Measurements from ENCODE around the gene GPR62. TPM values are rescaled to one million over a fixed set of nuclear protein-coding genes. Genes with fewer than 3 reads are reported as not detected.

GPR62 gene
- 0.08 TPM in 1 of 2 replicates, not detected in the other for total RNA-seq

GRCh38 chr3:51955175-51955892 lies at the start of gene GPR62:
GPR62 (plus strand) TSS chr3:51955381; CDS start chr3:51955653, 272 bp downstream.

DNA sequence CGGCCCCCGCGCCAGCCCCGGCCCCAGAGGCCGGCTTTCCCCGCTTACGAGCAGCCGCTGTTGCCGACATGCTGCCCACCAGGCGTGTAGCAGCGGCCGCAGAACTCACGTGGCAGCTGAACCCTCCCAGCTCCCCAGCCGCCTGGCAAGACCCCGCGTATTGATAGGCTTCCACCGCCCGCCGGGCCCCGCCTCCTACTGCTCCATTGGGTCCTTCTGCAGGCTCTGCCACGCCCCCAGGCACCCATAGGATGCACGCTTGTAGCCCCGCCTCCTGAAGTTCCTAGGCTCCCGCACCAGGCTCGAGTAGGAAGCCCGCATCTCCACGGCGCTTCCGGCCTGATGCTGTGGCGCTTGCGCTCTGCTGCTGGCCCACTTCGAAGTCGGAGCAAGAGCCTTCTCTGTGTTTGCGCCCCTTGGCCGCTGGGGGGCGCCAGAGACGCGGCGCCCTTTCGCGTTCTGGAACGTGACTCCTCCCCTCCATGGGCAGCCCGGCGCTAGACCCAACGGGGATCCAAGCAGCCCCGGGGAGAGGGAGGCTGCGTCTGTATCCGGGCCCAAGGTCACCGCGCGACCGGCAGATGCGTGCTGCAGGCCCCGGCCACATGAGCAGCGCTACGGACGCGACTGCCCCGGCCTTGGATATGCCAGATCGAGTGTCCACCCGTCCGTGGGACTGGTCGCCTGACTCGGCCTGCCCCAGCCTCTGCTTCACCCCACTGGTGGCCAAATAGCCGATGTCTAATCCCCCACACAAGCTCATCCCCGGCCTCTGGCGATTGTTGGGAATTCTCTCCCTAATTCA lies 13.2 kb upstream of the GPR62 start, which contains the start of the genes PARP3 and RRP9:
Gene PARP3 (plus strand): TSS at position 566 of the 805 bp plus-strand sequence. CDS start 993 bp downstream, outside the sequence.
Gene RRP9 (minus strand): TSS at position 107 of the 805 bp plus-strand sequence. CDS start 37 bp downstream, at position 70.

DNA sequence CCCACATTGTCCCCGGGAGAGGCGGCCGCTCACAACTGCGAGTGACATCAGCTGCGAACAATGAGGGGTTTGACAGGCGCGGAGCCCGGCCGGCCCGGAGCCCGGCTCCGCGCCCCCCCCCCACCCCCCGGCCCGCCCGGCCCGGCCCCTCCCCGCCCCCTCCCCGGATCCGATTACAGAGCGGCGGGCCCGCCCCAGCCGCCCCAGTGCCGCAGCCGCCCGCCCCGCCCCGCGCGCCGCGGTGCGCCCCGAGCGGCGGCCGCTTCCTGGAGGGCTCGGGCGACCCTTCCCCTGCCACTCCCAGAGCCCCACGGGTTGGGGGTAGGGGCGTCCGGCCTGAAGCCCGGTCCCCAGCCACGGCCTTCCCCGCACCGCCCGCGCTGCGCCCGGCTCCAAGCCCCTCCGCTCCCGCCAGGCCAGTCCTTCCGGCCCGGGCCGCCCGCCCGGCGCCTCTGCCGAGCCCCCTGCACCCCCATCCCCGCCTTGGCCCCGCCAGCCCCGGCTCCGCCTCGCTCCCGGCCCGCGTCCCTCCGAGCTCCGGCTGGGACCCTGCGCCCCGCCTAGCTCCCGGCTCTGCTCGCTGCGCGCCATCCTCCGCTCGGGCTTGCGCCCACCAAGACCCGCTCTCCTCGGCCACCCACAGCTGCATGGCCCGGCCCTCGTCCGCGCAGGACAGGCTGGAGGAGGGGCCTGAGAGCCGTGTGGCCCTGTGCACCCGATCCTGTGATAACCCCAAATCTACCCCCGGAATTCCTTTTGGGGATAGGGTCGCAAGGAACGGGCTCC lies 12.4 kb downstream of the GPR62 start, which contains the start of gene PCBP4:
Gene PCBP4 (minus strand): TSS at position 71 of the 786 bp plus-strand sequence. CDS start 6,214 bp downstream, outside the sequence.

GRCh38 chr3:51974963-51975851 lies 20.0 kb downstream of the GPR62 start, which contains the start of gene ABHD14A:
ABHD14A (plus strand) TSS chr3:51975064; CDS start chr3:51975136, 72 bp downstream.

GRCh38 chr3:51982838-51983577 lies 27.8 kb downstream of the GPR62 start, which contains the start of gene ACY1:
ACY1 (plus strand) TSS chr3:51983535; CDS start chr3:51984065, 530 bp downstream.

DNA sequence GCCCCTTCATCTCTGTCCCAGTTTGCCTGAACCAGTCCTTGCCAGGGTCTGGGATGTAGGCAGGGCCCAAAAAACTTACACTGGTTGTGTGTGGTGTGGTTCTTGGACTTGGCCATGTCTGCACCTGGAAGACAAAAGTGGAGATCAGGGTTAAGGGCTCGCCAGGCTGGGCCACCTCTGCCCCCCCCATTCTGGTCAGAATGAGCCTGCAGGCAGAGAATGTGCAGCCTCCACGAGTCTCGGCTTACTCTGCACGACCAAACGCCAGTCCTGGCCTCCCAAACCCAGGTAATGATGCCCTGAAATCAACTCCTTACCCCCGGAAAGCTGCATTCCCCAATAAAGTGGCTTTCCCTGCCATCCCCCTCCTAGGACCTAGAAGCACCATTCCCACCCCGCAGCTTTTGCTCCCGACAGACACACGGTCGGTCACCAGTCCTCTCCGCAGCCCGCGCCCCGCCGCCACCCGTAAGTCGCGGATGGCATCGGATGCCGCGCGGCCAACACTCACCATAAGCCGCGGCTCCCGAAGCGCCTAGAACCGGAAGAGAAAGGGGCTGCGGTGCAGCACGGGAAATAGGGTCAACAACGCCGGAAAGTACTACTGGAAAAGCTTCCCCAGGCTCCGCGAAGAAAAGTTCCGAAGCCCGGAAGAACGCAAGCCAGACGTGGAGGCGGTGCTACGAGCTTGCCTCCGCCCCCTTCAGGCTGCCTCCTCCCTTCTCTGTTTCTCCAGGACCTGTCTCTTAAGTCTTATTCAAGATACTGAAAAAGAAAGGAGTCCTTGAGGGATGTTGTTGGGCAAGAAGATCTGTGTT lies 40.4 kb downstream of the GPR62 start, which contains the start of gene RPL29:
Gene RPL29 (minus strand): TSS at position 550 of the 818 bp plus-strand sequence. CDS start 434 bp downstream, at position 116.

Other genes starting within 250 kb of the GPR62 start
- gene GRM2, start 248.3 kb upstream of the GPR62 start, total RNA-seq = 0.24 TPM in 1 of 2 replicates, not detected in the other
- not detected in 2 replicates for gene IQCF6, start 176.1 kb upstream of the GPR62 start, total RNA-seq
- not detected in 2 replicates for gene IQCF2, start 93.8 kb upstream of the GPR62 start, total RNA-seq
- not detected in 2 replicates for gene IQCF5, start 79.8 kb upstream of the GPR62 start, total RNA-seq
- not detected in 2 replicates for gene IQCF1, start 52.0 kb upstream of the GPR62 start, total RNA-seq
- 8.6 and 25.5 TPM in 2 replicates for gene RRP9, start 13.5 kb upstream of the GPR62 start, total RNA-seq
- gene PARP3, start 13.0 kb upstream of the GPR62 start, total RNA-seq = 6.7 and 9.4 TPM in 2 replicates
- 55.6 and 129 TPM in 2 replicates for gene PCBP4, start 12.1 kb downstream of the GPR62 start, total RNA-seq
- gene ABHD14B, start 18.7 kb downstream of the GPR62 start, total RNA-seq = 54.2 and 86.1 TPM in 2 replicates
- gene ABHD14A, start 19.7 kb downstream of the GPR62 start, total RNA-seq = 20.4 and 21.6 TPM in 2 replicates
- 26.8 and 74.0 TPM in 2 replicates for gene ACY1, start 28.2 kb downstream of the GPR62 start, total RNA-seq
- gene RPL29, start 40.5 kb downstream of the GPR62 start, total RNA-seq = 2,354 and 3,771 TPM in 2 replicates
- 9.6 and 14.2 TPM in 2 replicates for gene DUSP7, start 101.2 kb downstream of the GPR62 start, total RNA-seq
- 4.1 and 8.7 TPM in 2 replicates for gene POC1A, start 199.0 kb downstream of the GPR62 start, total RNA-seq
- 45.6 and 45.7 TPM in 2 replicates for gene ALAS1, start 242.8 kb downstream of the GPR62 start, total RNA-seq

All from epithelial cell of alveolus of lung (primary cell).